ENCODE data around the gene LIAS.

The LIAS gene

DNA sequence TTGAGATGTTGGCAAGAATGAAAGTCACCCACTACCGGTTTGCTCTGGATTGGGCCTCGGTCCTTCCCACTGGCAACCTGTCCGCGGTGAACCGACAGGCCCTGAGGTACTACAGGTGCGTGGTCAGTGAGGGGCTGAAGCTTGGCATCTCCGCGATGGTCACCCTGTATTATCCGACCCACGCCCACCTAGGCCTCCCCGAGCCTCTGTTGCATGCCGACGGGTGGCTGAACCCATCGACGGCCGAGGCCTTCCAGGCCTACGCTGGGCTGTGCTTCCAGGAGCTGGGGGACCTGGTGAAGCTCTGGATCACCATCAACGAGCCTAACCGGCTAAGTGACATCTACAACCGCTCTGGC is 12.4 kb upstream of the LIAS start:
- Histone ChIP-seq H3K36me3 (ENCODE audit: insufficient read depth, low read length) (peaks cover 3% of the 10 kb centered on the region; the same call in 1 of the 2 replicates), H3K9me3 (ENCODE audit: insufficient read depth, low read depth, low read length) (no peaks in the 10 kb centered on the region), H3K27me3 (ENCODE audit: insufficient read depth, low read length, poor library complexity, severe bottlenecking) (no peaks in the 10 kb centered on the region), H3F3A (ENCODE audit: low read depth) (peaks cover 4% of the 10 kb centered on the region; the same call in 1 of the 2 replicates), H3K4me1 (ENCODE audit: insufficient read depth, low read length, poor library complexity, severe bottlenecking) (no peaks in the 10 kb centered on the region), H3K9ac (ENCODE audit: low read depth, low read length, poor library complexity, severe bottlenecking) (no peak overlapping the region), H3K4me3 (ENCODE audit: low read length, poor library complexity, severe bottlenecking) (no peak overlapping the region), H3K4me2 (ENCODE audit: low read depth, low read length, poor library complexity, severe bottlenecking) (no peak overlapping the region), H2AFZ (ENCODE audit: low read length) (no peak overlapping the region), H3K79me2 (ENCODE audit: insufficient read depth, low read length) (no peaks in the 10 kb centered on the region), H4K20me1 (ENCODE audit: insufficient read depth, low read length, poor library complexity, severe bottlenecking) (no peaks in the 10 kb centered on the region), H3K9me2 (replicated peaks; ENCODE audit: low read depth, low read length) (no peaks in the 10 kb centered on the region)
- TF ChIP-seq EZH2phosphoT487 (IDR thresholded peaks at IDR 0.05; ENCODE audit: borderline replicate concordance), result no peak
- TF ChIP-seq, protein P1, sequence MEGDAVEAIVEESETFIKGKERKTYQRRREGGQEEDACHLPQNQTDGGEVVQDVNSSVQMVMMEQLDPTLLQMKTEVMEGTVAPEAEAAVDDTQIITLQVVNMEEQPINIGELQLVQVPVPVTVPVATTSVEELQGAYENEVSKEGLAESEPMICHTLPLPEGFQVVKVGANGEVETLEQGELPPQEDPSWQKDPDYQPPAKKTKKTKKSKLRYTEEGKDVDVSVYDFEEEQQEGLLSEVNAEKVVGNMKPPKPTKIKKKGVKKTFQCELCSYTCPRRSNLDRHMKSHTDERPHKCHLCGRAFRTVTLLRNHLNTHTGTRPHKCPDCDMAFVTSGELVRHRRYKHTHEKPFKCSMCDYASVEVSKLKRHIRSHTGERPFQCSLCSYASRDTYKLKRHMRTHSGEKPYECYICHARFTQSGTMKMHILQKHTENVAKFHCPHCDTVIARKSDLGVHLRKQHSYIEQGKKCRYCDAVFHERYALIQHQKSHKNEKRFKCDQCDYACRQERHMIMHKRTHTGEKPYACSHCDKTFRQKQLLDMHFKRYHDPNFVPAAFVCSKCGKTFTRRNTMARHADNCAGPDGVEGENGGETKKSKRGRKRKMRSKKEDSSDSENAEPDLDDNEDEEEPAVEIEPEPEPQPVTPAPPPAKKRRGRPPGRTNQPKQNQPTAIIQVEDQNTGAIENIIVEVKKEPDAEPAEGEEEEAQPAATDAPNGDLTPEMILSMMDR (conservative IDR thresholded peaks at IDR 0.05; ENCODE audit: low read length), result no peak

DNA sequence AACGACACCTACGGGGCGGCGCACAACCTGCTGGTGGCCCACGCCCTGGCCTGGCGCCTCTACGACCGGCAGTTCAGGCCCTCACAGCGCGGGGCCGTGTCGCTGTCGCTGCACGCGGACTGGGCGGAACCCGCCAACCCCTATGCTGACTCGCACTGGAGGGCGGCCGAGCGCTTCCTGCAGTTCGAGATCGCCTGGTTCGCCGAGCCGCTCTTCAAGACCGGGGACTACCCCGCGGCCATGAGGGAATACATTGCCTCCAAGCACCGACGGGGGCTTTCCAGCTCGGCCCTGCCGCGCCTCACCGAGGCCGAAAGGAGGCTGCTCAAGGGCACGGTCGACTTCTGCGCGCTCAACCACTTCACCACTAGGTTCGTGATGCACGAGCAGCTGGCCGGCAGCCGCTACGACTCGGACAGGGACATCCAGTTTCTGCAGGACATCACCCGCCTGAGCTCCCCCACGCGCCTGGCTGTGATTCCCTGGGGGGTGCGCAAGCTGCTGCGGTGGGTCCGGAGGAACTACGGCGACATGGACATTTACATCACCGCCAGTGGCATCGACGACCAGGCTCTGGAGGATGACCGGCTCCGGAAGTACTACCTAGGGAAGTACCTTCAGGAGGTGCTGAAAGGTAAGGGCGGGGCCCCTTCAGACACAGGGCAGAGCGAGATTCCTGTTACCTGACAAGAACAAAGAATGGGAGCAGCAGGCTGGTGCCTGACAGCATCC is 11.8 kb upstream of the LIAS start:
- TF ChIP-seq, protein P1 (conservative IDR thresholded peaks at IDR 0.05; ENCODE audit: low read length), result no peak
- TF ChIP-seq EZH2phosphoT487 (IDR thresholded peaks at IDR 0.05; ENCODE audit: borderline replicate concordance), result no peak
- Histone ChIP-seq H3K27me3 (ENCODE audit: insufficient read depth, low read length, poor library complexity, severe bottlenecking) (no peaks in the 10 kb centered on the region), H3K4me1 (ENCODE audit: insufficient read depth, low read length, poor library complexity, severe bottlenecking) (no peaks in the 10 kb centered on the region), H2AFZ (ENCODE audit: low read length) (no peak overlapping the region), H4K20me1 (ENCODE audit: insufficient read depth, low read length, poor library complexity, severe bottlenecking) (peaks cover under 1% of the 10 kb centered on the region), H3K9ac (ENCODE audit: low read depth, low read length, poor library complexity, severe bottlenecking) (no peak overlapping the region), H3K79me2 (ENCODE audit: insufficient read depth, low read length) (no peaks in the 10 kb centered on the region), H3K9me3 (ENCODE audit: insufficient read depth, low read depth, low read length) (no peaks in the 10 kb centered on the region), H3K9me2 (replicated peaks; ENCODE audit: low read depth, low read length) (no peaks in the 10 kb centered on the region), H3F3A (ENCODE audit: low read depth) (peaks cover 4% of the 10 kb centered on the region; the same call in 1 of the 2 replicates), H3K36me3 (ENCODE audit: insufficient read depth, low read length) (peaks cover 9% of the 10 kb centered on the region), H3K4me3 (ENCODE audit: low read length, poor library complexity, severe bottlenecking) (no peak overlapping the region), H3K4me2 (ENCODE audit: low read depth, low read length, poor library complexity, severe bottlenecking) (no peak overlapping the region)

DNA sequence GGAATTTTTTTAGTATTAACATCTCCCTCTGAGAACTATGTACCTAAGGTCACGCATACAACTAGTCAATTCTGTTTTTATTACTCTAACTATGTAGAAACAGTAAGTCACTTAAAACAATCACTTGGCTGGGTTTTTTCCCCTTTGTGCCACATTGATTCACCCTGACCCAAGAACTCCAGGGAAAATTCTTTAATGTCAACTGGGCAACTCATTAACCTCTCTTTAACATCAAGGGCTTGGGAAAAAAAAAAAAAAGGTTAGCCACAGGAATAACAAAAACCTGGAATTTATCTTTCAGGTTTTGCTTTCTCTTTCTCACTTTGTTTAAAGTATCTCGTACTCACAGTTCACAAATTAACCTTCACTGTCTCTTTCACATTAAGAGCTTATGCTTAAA is 8.2 kb upstream of the LIAS start:
- H3K4me3 ChIP-seq (ENCODE audit: low read length, poor library complexity, severe bottlenecking), result no peak overlapping the region
- no peak overlapping the region for H3K4me2 ChIP-seq (ENCODE audit: low read depth, low read length, poor library complexity, severe bottlenecking)
- peaks cover 37% of the 10 kb centered on the region for H4K20me1 ChIP-seq (ENCODE audit: insufficient read depth, low read length, poor library complexity, severe bottlenecking)
- H3K9ac ChIP-seq (ENCODE audit: low read depth, low read length, poor library complexity, severe bottlenecking), result no peak overlapping the region
- H3K36me3 ChIP-seq (ENCODE audit: insufficient read depth, low read length), result peaks cover 45% of the 10 kb centered on the region
- peaks cover 4% of the 10 kb centered on the region; the same call in 1 of the 2 replicates for H3F3A ChIP-seq (ENCODE audit: low read depth)
- H3K9me3 ChIP-seq (ENCODE audit: insufficient read depth, low read depth, low read length), result no peaks in the 10 kb centered on the region
- no peaks in the 10 kb centered on the region for H3K9me2 ChIP-seq (replicated peaks; ENCODE audit: low read depth, low read length)
- TF ChIP-seq, protein P1 (conservative IDR thresholded peaks at IDR 0.05; ENCODE audit: low read length), result no peak
- no peak for TF ChIP-seq EZH2phosphoT487 (IDR thresholded peaks at IDR 0.05; ENCODE audit: borderline replicate concordance)
- H2AFZ ChIP-seq (ENCODE audit: low read length), result no peak overlapping the region
- peaks cover 4% of the 10 kb centered on the region for H3K4me1 ChIP-seq (ENCODE audit: insufficient read depth, low read length, poor library complexity, severe bottlenecking)
- peaks cover 32% of the 10 kb centered on the region for H3K79me2 ChIP-seq (ENCODE audit: insufficient read depth, low read length)
- H3K27me3 ChIP-seq (ENCODE audit: insufficient read depth, low read length, poor library complexity, severe bottlenecking), result no peaks in the 10 kb centered on the region
